Neural cell (in vitro differentiated cells): ENCODE results near the gene PPM1L. TPM values are rescaled to one million over a fixed set of nuclear protein-coding genes. Genes with fewer than 3 reads are reported as not detected.

Source experiments
- H2AFZ ChIP-seq: fragments of 200-600, 300-800 bp; sonication (generic), shearing (Covaris generic); 2 replicates; pipeline ENCODE4 v1.6.0; 2014; ENCODE audit warnings: low read depth, mild to moderate bottlenecking, antibody characterized with exemption, low read length, moderate library complexity
- H3F3A ChIP-seq: fragments of 200-600 bp; shearing (Covaris generic); 2 replicates; pipeline ENCODE4 v1.6.1; 2016; ENCODE audit warnings: mild to moderate bottlenecking, moderate library complexity, mixed read lengths, antibody characterized with exemption, low read length; ENCODE audit not compliant: insufficient read depth, poor library complexity, severe bottlenecking
- H3K27ac ChIP-seq: fragments of 200-600, 300-800 bp; sonication (generic), shearing (Covaris generic); 2 replicates; pipeline ENCODE4 v1.5.1; 2014; ENCODE audit warnings: mild to moderate bottlenecking, low read length, moderate library complexity
- H3K27me3 ChIP-seq: fragments of 300-800, 200-600 bp; sonication (generic), shearing (Covaris generic); 2 replicates; pipeline ENCODE4 v1.6.0; 2014; ENCODE audit warnings: mild to moderate bottlenecking, low read depth, low read length, moderate library complexity; ENCODE audit not compliant: insufficient read depth
- H3K36me3 ChIP-seq: fragments of 300-800, 200-600 bp; sonication (generic), shearing (Covaris generic); 2 replicates; pipeline ENCODE4 v1.5.1; 2014; ENCODE audit warnings: mild to moderate bottlenecking, antibody characterized with exemption, low read length, moderate library complexity; ENCODE audit not compliant: insufficient read depth
- H3K4me2 ChIP-seq: fragments of 300-800, 200-600 bp; sonication (generic), shearing (Covaris generic); 2 replicates; pipeline ENCODE4 v1.6.0; 2014; ENCODE audit warnings: mild to moderate bottlenecking, low read length
- H3K4me3 ChIP-seq: fragments of 300-800, 200-600 bp; sonication (generic), shearing (Covaris generic); 2 replicates; pipeline ENCODE4 v1.5.1; 2014; ENCODE audit warnings: mild to moderate bottlenecking, low read length, moderate library complexity
- H3K79me2 ChIP-seq: fragments of 200-600 bp; shearing (Covaris generic); replicated peaks from 2 replicates; pipeline ENCODE4 v1.6.0; 2014; ENCODE audit warnings: mild to moderate bottlenecking, low read length, moderate library complexity; ENCODE audit not compliant: insufficient read depth
- H3K9ac ChIP-seq: fragments of 300-800, 200-600 bp; sonication (generic), shearing (Covaris generic); 2 replicates; pipeline ENCODE4 v1.6.1; 2016; ENCODE audit warnings: mild to moderate bottlenecking, low read length, mixed read lengths
- H3K9me2 ChIP-seq: fragments of 200-600 bp; shearing (Covaris generic); 2 replicates; pipeline ENCODE4 v1.6.1; 2016; ENCODE audit warnings: mild to moderate bottlenecking, low read length, mixed read lengths; ENCODE audit not compliant: insufficient read depth
- H3K9me3 ChIP-seq: fragments of 200-600, 300-800 bp; sonication (generic), shearing (Covaris generic); 2 replicates; pipeline ENCODE4 v1.6.1; 2016; ENCODE audit warnings: mild to moderate bottlenecking, mixed run types, low read length, moderate library complexity, mixed read lengths
- H4K20me1 ChIP-seq: fragments of 200-600 bp; shearing (Covaris generic); 2 replicates; pipeline ENCODE4 v1.6.1; 2016; ENCODE audit warnings: mild to moderate bottlenecking, mixed run types; ENCODE audit not compliant: insufficient read depth
- CTCF ChIP-seq: fragments of 450-650 bp; IDR thresholded peaks from 2 replicates; pipeline ENCODE4 v1.5.1; 2014; ENCODE audit warnings: antibody characterized with exemption, mild to moderate bottlenecking, moderate library complexity; ENCODE audit not compliant: poor library complexity, severe bottlenecking
- EP300 ChIP-seq: fragments of 450-650 bp; conservative IDR thresholded peaks from 2 replicates; pipeline ENCODE4 v1.6.1; 2014; ENCODE audit warnings: antibody characterized with exemption, mild to moderate bottlenecking, moderate library complexity; ENCODE audit not compliant: poor library complexity, severe bottlenecking
- EZH2 ChIP-seq: fragments of 200-600, 300-800 bp; shearing (Covaris generic), sonication (generic); IDR thresholded peaks from 2 replicates; pipeline ENCODE4 v1.6.1; 2014; ENCODE audit warnings: antibody characterized with exemption, low read length, borderline replicate concordance, mild to moderate bottlenecking; ENCODE audit not compliant: insufficient read depth, poor library complexity, severe bottlenecking
- MXI1 ChIP-seq: fragments of 450-650 bp; conservative IDR thresholded peaks from 2 replicates; pipeline ENCODE4 v1.6.1; 2014; ENCODE audit warnings: antibody characterized with exemption, mild to moderate bottlenecking; ENCODE audit not compliant: poor library complexity, severe bottlenecking
- POLR2AphosphoS5 ChIP-seq: IDR thresholded peaks from 2 replicates; pipeline ENCODE4 v1.6.1; 2012
- RAD21 ChIP-seq: fragments of 450-650 bp; conservative IDR thresholded peaks from 2 replicates; pipeline ENCODE4 v1.6.1; 2014; ENCODE audit warnings: antibody characterized with exemption, mild to moderate bottlenecking, moderate library complexity
- REST ChIP-seq: IDR thresholded peaks from 2 replicates; pipeline ENCODE4 v1.6.1; 2012; ENCODE audit warnings: borderline replicate concordance
- SMC3 ChIP-seq: fragments of 450-650 bp; conservative IDR thresholded peaks from 2 replicates; pipeline ENCODE4 v1.6.1; 2014; ENCODE audit warnings: antibody characterized with exemption, mild to moderate bottlenecking, moderate library complexity; ENCODE audit not compliant: poor library complexity
- TAF1 ChIP-seq: IDR thresholded peaks from 2 replicates; pipeline ENCODE4 v1.6.1; 2012; ENCODE audit warnings: low read depth
- polyA plus RNA-seq: library from polyadenylated mRNA; depleted of rRNA; stranded (reverse); fragments of >200 nt; gene quantifications from 2 replicates; pipeline ENCODE4 v1.2.3, GENCODE V29; 2014

The PPM1L gene
- polyA plus RNA-seq, 1 donor from 2014 or later, result 24.9 TPM

GRCh38 chr3:160830796-160831195, 74.8 kb downstream of the PPM1L start:
- H3K4me2 ChIP-seq, result no peak overlapping the region
- no peaks in the 10 kb centered on the region for H3K27me3 ChIP-seq
- no peak overlapping the region for H3K27ac ChIP-seq
- H3K9me2 ChIP-seq, result no peaks in the 10 kb centered on the region
- no peaks in the 10 kb centered on the region for H3F3A ChIP-seq
- H3K9ac ChIP-seq, result no peak overlapping the region
- H3K4me3 ChIP-seq, result no peak overlapping the region
- H3K79me2 ChIP-seq, result peaks cover 5% of the 10 kb centered on the region
- H3K9me3 ChIP-seq, result no peaks in the 10 kb centered on the region
- H2AFZ ChIP-seq, result no peak overlapping the region
- H3K36me3 ChIP-seq, result no peaks in the 10 kb centered on the region
- H4K20me1 ChIP-seq, result no peaks in the 10 kb centered on the region
- TF ChIP-seq EZH2 (no peak), EP300 (no peak), REST (no peak), TAF1 (no peak), MXI1 (no peak), POLR2AphosphoS5 (no peak), SMC3 (no peak), CTCF (no peak), RAD21 (no peak)

GRCh38 chr3:160831401-160831800, 75.4 kb downstream of the PPM1L start:
- no peaks in the 10 kb centered on the region for H3K36me3 ChIP-seq
- H3K79me2 ChIP-seq, result peaks cover 2% of the 10 kb centered on the region
- H2AFZ ChIP-seq, result no peak overlapping the region
- H3K9me2 ChIP-seq, result no peaks in the 10 kb centered on the region
- no peaks in the 10 kb centered on the region for H3K9me3 ChIP-seq
- no peak for TF ChIP-seq SMC3
- TF ChIP-seq MXI1, result no peak
- TF ChIP-seq EZH2, result no peak
- no peak for TF ChIP-seq REST
- no peak for TF ChIP-seq TAF1
- no peak for TF ChIP-seq RAD21
- no peak for TF ChIP-seq CTCF
- TF ChIP-seq POLR2AphosphoS5, result no peak
- TF ChIP-seq EP300, result no peak
- no peak overlapping the region for H3K9ac ChIP-seq
- H3K27me3 ChIP-seq, result no peaks in the 10 kb centered on the region
- no peak overlapping the region for H3K4me3 ChIP-seq
- H3F3A ChIP-seq, result no peaks in the 10 kb centered on the region
- H4K20me1 ChIP-seq, result no peaks in the 10 kb centered on the region
- H3K4me2 ChIP-seq, result no peak overlapping the region
- H3K27ac ChIP-seq, result no peak overlapping the region
